Caco-2 (cell line): Measurements from ENCODE around the gene CEP170B. TPM values are rescaled to one million over a fixed set of nuclear protein-coding genes. Genes with fewer than 3 reads are reported as not detected.
"Not testable (repeated sequence)": the region's sequence is repeated elsewhere in the genome, so short reads cannot be mapped to it uniquely, and the experiment has no call there.

Experiments used
- BruUV-seq: library from RNA; stranded (reverse); fragments of 400-500 nt; replicated peaks from 2 replicates; lab custom pipeline; 2021; lab: Mats Ljungman, UMichigan
- CTCF ChIA-PET: fragments of 300-600 bp; sonication (Branson Sonifier 250); formaldehyde crosslinking; loops from one replicate; lab custom pipeline; 2022; ENCODE audit warnings: antibody characterized with exemption; lab: Charles Lee
- POLR2A ChIA-PET: fragments of 300-600 bp; sonication (Branson Sonifier 250); formaldehyde crosslinking; loops from one replicate; lab custom pipeline; 2022; ENCODE audit warnings: antibody characterized with exemption; lab: Charles Lee
- DNase-seq, 2 experiments: peaks; one replicate each; pipeline versions ENCODE4 v3.0.0 to v3.0.0-alpha.2; 2020 to 2022
- H3K27me3 ChIP-seq: replicated peaks from 2 replicates; pipeline ENCODE4 v1.6.0; 2011; ENCODE audit warnings: low read length; ENCODE audit not compliant: control insufficient read depth, insufficient read depth
- H3K36me3 ChIP-seq: 2 replicates; pipeline ENCODE4 v1.5.1; 2011; ENCODE audit warnings: low read length; ENCODE audit not compliant: control insufficient read depth, insufficient read depth
- H3K4me1 ChIP-seq: fragments of 250-450 bp; sonication (Bioruptor Pico); 2 replicates; pipeline ENCODE4 v1.5.1; 2020; ENCODE audit warnings: mild to moderate bottlenecking
- H3K4me3 ChIP-seq: 2 replicates; pipeline ENCODE4 v1.5.1; 2011; ENCODE audit warnings: low read depth, mild to moderate bottlenecking, control low read depth, low read length
- H3K9me3 ChIP-seq: fragments of 250-450 bp; sonication (Bioruptor Pico); 2 replicates; pipeline ENCODE4 v1.5.1; 2020; ENCODE audit warnings: mild to moderate bottlenecking, moderate library complexity
- H3K27ac Mint-ChIP-seq: one replicate; pipeline ENCODE4 v1.8.0; 2022; ENCODE audit warnings: mixed read lengths; ENCODE audit not compliant: unreplicated experiment
- H3K27me3 Mint-ChIP-seq: one replicate; pipeline ENCODE4 v1.8.0; 2022; ENCODE audit warnings: mixed read lengths; ENCODE audit not compliant: insufficient read depth, unreplicated experiment
- H3K36me3 Mint-ChIP-seq: one replicate; pipeline ENCODE4 v1.8.0; 2022; ENCODE audit warnings: mild to moderate bottlenecking, mixed read lengths; ENCODE audit not compliant: insufficient read depth, unreplicated experiment
- H3K4me1 Mint-ChIP-seq: one replicate; pipeline ENCODE4 v1.8.0; 2022; ENCODE audit warnings: low read depth, mixed read lengths; ENCODE audit not compliant: unreplicated experiment
- H3K4me3 Mint-ChIP-seq: one replicate; pipeline ENCODE4 v1.8.0; 2022; ENCODE audit warnings: mild to moderate bottlenecking, moderate library complexity, mixed read lengths; ENCODE audit not compliant: unreplicated experiment
- H3K9me3 Mint-ChIP-seq: one replicate; pipeline ENCODE4 v1.8.0; 2022; ENCODE audit warnings: mixed read lengths; ENCODE audit not compliant: unreplicated experiment
- CTCF ChIP-seq, 2 experiments: fragments of 200-600 bp in 1 of 2; IDR thresholded peaks; 1 replicate in 1 of 2; 2 replicates in 1 of 2; pipeline versions ENCODE4 v1.5.1 to v1.8.0; 2011 to 2022; ENCODE audit warnings: antibody characterized with exemption in 1 of 2, control low read depth in 1 of 2, inconsistent platforms in 1 of 2, low read depth in 1 of 2, low read length in 1 of 2, mild to moderate bottlenecking in 1 of 2, moderate library complexity in 1 of 2; ENCODE audit not compliant: insufficient read depth in 1 of 2, severe bottlenecking in 1 of 2, unreplicated experiment in 1 of 2
- intact Hi-C: fragments of 100-400 bp; cut with micrococcal nuclease; formaldehyde crosslinking; loops from one replicate; pipeline ENCODE4 v1.10.0; 2022; ENCODE audit not compliant: unreplicated experiment
- total RNA-seq: library from RNA; stranded (reverse); gene quantifications from 2 replicates; pipeline ENCODE4 v1.2.3, GENCODE V29; 2022

The CEP170B gene
- total RNA-seq, 1 experiment from 2014 or later: 31.6 TPM

GRCh38 chr14:104888489-104889374 is 23.7 kb downstream of the CEP170B start:
- Histone ChIP-seq H3K4me1 (no peaks in the 10 kb centered on the region), H3K4me3 (no peak overlapping the region), H3K9me3 (no peaks in the 10 kb centered on the region), H3K36me3 (no peaks in the 10 kb centered on the region), H3K27me3 (no peaks in the 10 kb centered on the region)
- peaks cover 22% of the 10 kb centered on the region for H3K36me3 Mint-ChIP-seq
- intact Hi-C loops: no loop called here
- no peak overlapping the region for H3K4me3 Mint-ChIP-seq
- no peak overlapping the region for H3K27ac Mint-ChIP-seq
- no peaks in the 10 kb centered on the region for H3K4me1 Mint-ChIP-seq
- TF ChIP-seq CTCF (IDR thresholded peaks at IDR 0.05; ENCODE audit: insufficient read depth in 1 of 2, low read depth in 1 of 2, low read length in 1 of 2, severe bottlenecking in 1 of 2, unreplicated experiment in 1 of 2): no peak
- no peaks in the 10 kb centered on the region for H3K27me3 Mint-ChIP-seq
- peak in 1 of 2 experiments; percentile 32 for DNase-seq
- ChIA-PET CTCF (interaction anchor here (0.6 kb wide), 1 partner anchor 62 kb away, joined by 3 read pairs; no protein-coding TSS in a partner anchor), POLR2A (no interaction called here)
- BruUV-seq: no TSS peak
- no peaks in the 10 kb centered on the region for H3K9me3 Mint-ChIP-seq

GRCh38 chr14:104889375-104889757 is 24.3 kb downstream of the CEP170B start:
- H3K27ac Mint-ChIP-seq: peak overlapping the region; percentile 74
- H3K36me3 Mint-ChIP-seq: peaks cover 22% of the 10 kb centered on the region
- no peaks in the 10 kb centered on the region for H3K9me3 ChIP-seq
- no peak overlapping the region for H3K4me3 Mint-ChIP-seq
- ChIA-PET POLR2A (no interaction called here), CTCF (interaction anchor here (0.6 kb wide), 1 partner anchor 63 kb away, joined by 3 read pairs; no protein-coding TSS in a partner anchor)
- BruUV-seq: no TSS peak
- H3K4me3 ChIP-seq: no peak overlapping the region
- TF ChIP-seq CTCF (IDR thresholded peaks at IDR 0.05; ENCODE audit: insufficient read depth in 1 of 2, low read depth in 1 of 2, low read length in 1 of 2, severe bottlenecking in 1 of 2, unreplicated experiment in 1 of 2): no peak
- intact Hi-C loops: no loop called here
- no peaks in the 10 kb centered on the region for H3K27me3 ChIP-seq
- no peaks in the 10 kb centered on the region for H3K27me3 Mint-ChIP-seq
- no peaks in the 10 kb centered on the region for H3K9me3 Mint-ChIP-seq
- H3K4me1 Mint-ChIP-seq: no peaks in the 10 kb centered on the region
- no peaks in the 10 kb centered on the region for H3K36me3 ChIP-seq
- no peaks in the 10 kb centered on the region for H3K4me1 ChIP-seq
- no peak for DNase-seq

GRCh38 chr14:104890292-104890691 is 25.2 kb downstream of the CEP170B start:
- H3K36me3 ChIP-seq, CTCF ChIA-PET, DNase-seq, H3K27ac Mint-ChIP-seq, BruUV-seq, H3K27me3 Mint-ChIP-seq, H3K4me3 Mint-ChIP-seq, H3K9me3 ChIP-seq, POLR2A ChIA-PET, intact Hi-C loops, H3K27me3 ChIP-seq, H3K4me1 Mint-ChIP-seq, H3K9me3 Mint-ChIP-seq, H3K4me3 ChIP-seq, H3K4me1 ChIP-seq: not testable (repeated sequence)
- H3K36me3 Mint-ChIP-seq: peaks cover 22% of the 10 kb centered on the region
